Measurements from ENCODE around the gene PSTPIP2. TPM values are rescaled to one million over a fixed set of nuclear protein-coding genes. Genes with fewer than 3 reads are reported as not detected.

Gene PSTPIP2
- total RNA-seq, 1 experiment from 2014 or later: not detected

DNA sequence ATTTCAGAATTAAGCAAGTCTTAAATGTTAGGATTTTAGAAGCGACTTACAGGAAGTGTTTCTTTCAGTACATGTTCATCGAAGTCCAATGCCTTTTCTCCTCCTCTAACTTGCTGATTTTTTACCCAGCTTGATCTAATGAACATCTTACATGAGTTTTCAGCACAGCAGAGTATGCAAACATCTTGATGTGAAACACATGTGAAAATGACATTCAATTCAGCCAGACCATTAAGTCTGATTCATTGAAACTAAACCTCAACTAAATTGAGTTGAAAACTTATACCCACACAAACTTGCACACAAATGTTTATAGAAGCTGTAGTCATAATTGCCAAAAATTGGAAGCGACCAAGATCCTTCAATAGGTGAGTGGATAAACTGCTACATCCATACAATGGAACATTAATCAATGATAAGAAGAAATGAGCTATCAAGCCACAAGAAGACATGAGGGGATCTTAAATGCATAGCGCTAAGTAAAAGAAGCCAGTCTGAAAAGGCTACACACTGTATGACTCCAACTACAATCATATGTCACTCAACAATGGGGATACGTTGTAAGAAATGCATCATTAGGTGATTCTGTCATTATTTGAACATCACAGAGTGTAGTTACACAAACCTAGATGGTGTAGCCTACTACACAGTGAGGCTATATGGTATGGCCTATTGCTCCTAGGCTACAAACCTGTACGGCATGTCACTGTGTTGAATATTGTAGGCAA lies 18.5 kb downstream of the PSTPIP2 start:
- Histone ChIP-seq H3K36me3 (ENCODE audit: low read depth) (no peaks in the 10 kb centered on the region), H4K20me1 (ENCODE audit: insufficient read depth) (no peaks in the 10 kb centered on the region), H3K79me2 (ENCODE audit: low read depth) (no peaks in the 10 kb centered on the region), H3F3A (ENCODE audit: insufficient read depth, low read depth) (no peaks in the 10 kb centered on the region), H3K4me2 (no peak overlapping the region), H3K27me3 (ENCODE audit: insufficient read depth, low read depth) (no peaks in the 10 kb centered on the region), H3K9me3 (ENCODE audit: insufficient read depth, low read depth) (no peaks in the 10 kb centered on the region), H3K9me2 (ENCODE audit: insufficient read depth) (no peaks in the 10 kb centered on the region), H3K27ac (no peak overlapping the region), H2AFZ (no peak overlapping the region), H3K4me1 (replicated peaks; ENCODE audit: insufficient read depth) (no peaks in the 10 kb centered on the region), H3K4me3 (no peak overlapping the region)
- ChIA-PET POLR2A (ENCODE audit: unreplicated experiment) (no interaction called here), CTCF (no interaction called here)
- TF ChIP-seq, protein P1, sequence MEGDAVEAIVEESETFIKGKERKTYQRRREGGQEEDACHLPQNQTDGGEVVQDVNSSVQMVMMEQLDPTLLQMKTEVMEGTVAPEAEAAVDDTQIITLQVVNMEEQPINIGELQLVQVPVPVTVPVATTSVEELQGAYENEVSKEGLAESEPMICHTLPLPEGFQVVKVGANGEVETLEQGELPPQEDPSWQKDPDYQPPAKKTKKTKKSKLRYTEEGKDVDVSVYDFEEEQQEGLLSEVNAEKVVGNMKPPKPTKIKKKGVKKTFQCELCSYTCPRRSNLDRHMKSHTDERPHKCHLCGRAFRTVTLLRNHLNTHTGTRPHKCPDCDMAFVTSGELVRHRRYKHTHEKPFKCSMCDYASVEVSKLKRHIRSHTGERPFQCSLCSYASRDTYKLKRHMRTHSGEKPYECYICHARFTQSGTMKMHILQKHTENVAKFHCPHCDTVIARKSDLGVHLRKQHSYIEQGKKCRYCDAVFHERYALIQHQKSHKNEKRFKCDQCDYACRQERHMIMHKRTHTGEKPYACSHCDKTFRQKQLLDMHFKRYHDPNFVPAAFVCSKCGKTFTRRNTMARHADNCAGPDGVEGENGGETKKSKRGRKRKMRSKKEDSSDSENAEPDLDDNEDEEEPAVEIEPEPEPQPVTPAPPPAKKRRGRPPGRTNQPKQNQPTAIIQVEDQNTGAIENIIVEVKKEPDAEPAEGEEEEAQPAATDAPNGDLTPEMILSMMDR (conservative IDR thresholded peaks at IDR 0.05): no peak
- TF ChIP-seq EZH2 (IDR thresholded peaks at IDR 0.05; ENCODE audit: low read depth): no peak
- intact Hi-C loops (cut with micrococcal nuclease; ENCODE audit: unreplicated experiment): no loop called here
- BruUV-seq (replicated peaks): no TSS peak
- DNase-seq: no peak

DNA sequence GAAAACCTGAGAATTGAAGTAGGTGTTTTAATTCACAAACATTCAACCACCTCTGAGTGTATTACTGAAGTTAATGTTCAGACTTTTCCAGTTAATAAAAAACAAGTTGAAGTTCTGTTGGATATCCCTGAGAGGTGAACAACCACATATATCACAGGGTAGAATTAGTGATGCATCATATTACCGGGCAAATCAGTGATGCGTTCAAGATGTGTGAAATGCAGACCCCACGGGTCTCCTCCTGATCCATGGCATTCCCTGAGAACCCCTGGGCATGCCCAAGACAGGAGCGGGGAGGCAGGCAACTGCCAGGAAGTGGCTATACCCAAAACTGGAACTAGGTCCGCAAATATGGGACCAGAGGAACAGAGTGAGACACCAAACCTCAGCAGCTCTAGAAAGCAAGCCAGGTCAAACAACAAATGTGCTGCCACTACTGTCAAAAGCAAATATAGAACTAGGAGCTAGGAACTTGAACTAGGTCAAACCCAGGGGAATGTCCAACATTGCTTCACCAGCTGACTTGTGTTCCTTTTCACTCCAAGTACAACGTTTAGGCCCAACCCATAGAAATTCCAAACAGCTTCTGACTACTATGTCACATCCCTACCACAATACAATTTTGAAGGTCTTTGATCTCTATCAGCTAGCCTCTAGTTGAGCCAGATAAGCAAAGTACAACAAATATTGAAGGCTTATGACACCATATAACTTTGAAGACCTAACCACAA lies 20.2 kb downstream of the PSTPIP2 start:
- no peak overlapping the region for H3K4me2 ChIP-seq

DNA sequence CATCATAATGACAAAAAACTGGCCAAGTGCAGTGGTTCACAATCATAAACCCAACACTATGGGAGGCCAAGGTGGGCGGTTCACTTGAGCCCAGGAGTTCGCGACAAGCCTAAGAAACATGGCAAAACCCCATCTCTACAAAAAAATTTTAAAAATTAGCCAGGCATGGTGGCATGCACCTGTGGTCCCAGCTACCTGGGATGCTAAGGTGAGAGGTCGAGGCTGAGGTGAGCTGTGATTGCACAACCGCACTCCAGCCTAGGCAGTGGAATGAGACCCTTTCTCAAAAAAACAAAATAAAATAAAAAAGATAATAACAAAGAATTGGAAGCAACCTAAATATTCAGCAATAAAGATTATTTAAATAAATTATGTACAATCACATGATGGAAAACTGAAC lies 21.8 kb downstream of the PSTPIP2 start:
- Histone ChIP-seq H3K79me2 (ENCODE audit: low read depth) (no peaks in the 10 kb centered on the region), H3K36me3 (ENCODE audit: low read depth) (no peaks in the 10 kb centered on the region), H3K4me1 (replicated peaks; ENCODE audit: insufficient read depth) (no peaks in the 10 kb centered on the region), H3K27ac (no peak overlapping the region), H3K9me2 (ENCODE audit: insufficient read depth) (no peaks in the 10 kb centered on the region), H2AFZ (no peak overlapping the region), H3K4me2 (no peak overlapping the region), H3K4me3 (no peak overlapping the region), H3F3A (ENCODE audit: insufficient read depth, low read depth) (no peaks in the 10 kb centered on the region), H4K20me1 (ENCODE audit: insufficient read depth) (no peaks in the 10 kb centered on the region), H3K27me3 (ENCODE audit: insufficient read depth, low read depth) (no peaks in the 10 kb centered on the region), H3K9me3 (ENCODE audit: insufficient read depth, low read depth) (no peaks in the 10 kb centered on the region)
- no peak for TF ChIP-seq EZH2 (IDR thresholded peaks at IDR 0.05; ENCODE audit: low read depth)
- TF ChIP-seq, protein P1 (conservative IDR thresholded peaks at IDR 0.05): no peak
- DNase-seq: no peak
- ChIA-PET POLR2A (ENCODE audit: unreplicated experiment) (no interaction called here), CTCF (no interaction called here)
- BruUV-seq (replicated peaks): no TSS peak
- intact Hi-C loops (cut with micrococcal nuclease; ENCODE audit: unreplicated experiment): no loop called here

More for the DNA sequence above, 20.2 kb downstream of the PSTPIP2 start:
- no peaks in the 10 kb centered on the region for H3K27me3 ChIP-seq (ENCODE audit: insufficient read depth, low read depth)
- H3K36me3 ChIP-seq (ENCODE audit: low read depth): no peaks in the 10 kb centered on the region
- BruUV-seq (replicated peaks): no TSS peak
- no peaks in the 10 kb centered on the region for H3K9me2 ChIP-seq (ENCODE audit: insufficient read depth)
- no peaks in the 10 kb centered on the region for H3K9me3 ChIP-seq (ENCODE audit: insufficient read depth, low read depth)
- intact Hi-C loops (cut with micrococcal nuclease; ENCODE audit: unreplicated experiment): no loop called here
- no peaks in the 10 kb centered on the region for H4K20me1 ChIP-seq (ENCODE audit: insufficient read depth)
- no peak overlapping the region for H3K27ac ChIP-seq
- H3K4me3 ChIP-seq: no peak overlapping the region
- no peak overlapping the region for H2AFZ ChIP-seq
- CTCF ChIA-PET: no interaction called here
- TF ChIP-seq EZH2 (IDR thresholded peaks at IDR 0.05; ENCODE audit: low read depth): no peak
- TF ChIP-seq, protein P1 (conservative IDR thresholded peaks at IDR 0.05): no peak
- no peaks in the 10 kb centered on the region for H3K79me2 ChIP-seq (ENCODE audit: low read depth)
- H3F3A ChIP-seq (ENCODE audit: insufficient read depth, low read depth): no peaks in the 10 kb centered on the region
- POLR2A ChIA-PET (ENCODE audit: unreplicated experiment): no interaction called here
- no peaks in the 10 kb centered on the region for H3K4me1 ChIP-seq (replicated peaks; ENCODE audit: insufficient read depth)
- peak in 1 of 2 experiments; percentile 69 for DNase-seq

Measured in PC-9 (cell line).